HG03432 (cell line): ENCODE results near the gene DICER1.

ENCODE experiments used
- ATAC-seq: cut with Tn5 transposase; IDR thresholded peaks from one replicate; pipeline ENCODE4 v1.9.1; 2021; ENCODE audit warnings: mild to moderate bottlenecking, moderate library complexity; ENCODE audit not compliant: unreplicated experiment

Gene DICER1

DNA sequence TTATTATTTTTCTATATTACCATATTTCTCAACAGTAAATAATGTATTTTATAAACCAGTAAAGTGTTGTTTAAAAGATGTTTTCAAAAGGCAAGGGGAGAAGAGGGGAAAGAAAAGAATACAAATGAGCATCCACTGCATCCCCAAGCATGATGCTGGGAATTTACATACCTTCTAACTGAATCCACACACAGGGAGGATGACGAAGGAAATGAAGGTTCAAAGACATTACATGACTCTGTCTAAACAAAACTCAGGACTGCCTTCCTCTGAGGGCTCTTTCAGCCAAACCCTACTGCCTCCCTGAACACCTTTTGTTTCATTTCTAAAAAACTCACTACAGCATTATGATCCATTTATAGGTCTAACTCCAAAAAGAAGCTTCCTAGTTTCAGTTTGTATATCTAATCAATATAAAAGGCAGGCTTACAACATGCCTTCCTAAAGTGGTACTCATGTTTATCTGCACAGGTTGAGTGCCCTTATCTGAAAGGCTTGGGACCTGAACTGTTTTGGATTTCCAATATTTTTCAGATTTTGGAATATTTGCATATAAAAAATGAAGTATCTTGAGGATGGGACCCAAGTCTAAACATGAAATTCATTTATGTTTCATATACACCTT lies 30.3 kb downstream of the DICER1 start:
- ATAC-seq: no peak

DNA sequence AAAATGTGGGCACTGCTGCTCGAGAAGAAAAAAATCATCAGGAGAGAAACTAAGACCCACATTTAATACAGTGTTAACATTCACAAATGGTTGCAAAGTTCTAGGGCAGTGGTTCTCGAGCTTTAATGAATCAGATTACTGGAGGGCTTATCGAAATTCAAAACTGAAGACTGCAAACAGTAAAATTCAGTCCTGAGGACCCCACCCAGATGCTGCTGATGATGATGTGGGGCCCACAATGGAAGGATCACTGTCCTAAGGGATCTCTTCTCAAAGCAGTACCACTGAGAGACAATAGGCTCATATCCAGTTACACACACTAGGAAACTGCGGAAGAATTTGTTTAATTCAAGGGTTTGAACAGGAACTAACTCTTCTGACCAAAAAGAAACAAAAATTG lies 31.4 kb downstream of the DICER1 start:
- ATAC-seq: no peak

DNA sequence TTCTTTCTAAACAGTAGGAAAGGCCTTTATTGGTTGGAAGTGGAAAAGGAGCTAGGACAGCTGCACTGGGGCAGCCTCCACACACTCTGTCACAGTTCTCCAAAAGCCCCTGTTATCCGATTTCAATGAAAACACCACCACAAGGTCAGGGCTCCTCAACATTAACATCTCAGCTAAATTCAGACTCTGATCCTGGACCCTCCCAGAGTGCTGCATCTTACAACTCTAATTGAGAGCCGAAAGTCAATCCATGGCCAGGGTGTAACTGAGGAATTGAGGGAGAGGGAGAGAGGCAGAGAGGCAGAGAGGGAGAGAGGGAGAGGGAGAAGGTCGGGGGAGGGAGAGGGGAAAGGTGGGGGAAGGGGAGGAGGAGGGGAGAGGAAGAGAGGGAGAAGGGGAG lies 32.1 kb downstream of the DICER1 start:
- ATAC-seq: no peak

DNA sequence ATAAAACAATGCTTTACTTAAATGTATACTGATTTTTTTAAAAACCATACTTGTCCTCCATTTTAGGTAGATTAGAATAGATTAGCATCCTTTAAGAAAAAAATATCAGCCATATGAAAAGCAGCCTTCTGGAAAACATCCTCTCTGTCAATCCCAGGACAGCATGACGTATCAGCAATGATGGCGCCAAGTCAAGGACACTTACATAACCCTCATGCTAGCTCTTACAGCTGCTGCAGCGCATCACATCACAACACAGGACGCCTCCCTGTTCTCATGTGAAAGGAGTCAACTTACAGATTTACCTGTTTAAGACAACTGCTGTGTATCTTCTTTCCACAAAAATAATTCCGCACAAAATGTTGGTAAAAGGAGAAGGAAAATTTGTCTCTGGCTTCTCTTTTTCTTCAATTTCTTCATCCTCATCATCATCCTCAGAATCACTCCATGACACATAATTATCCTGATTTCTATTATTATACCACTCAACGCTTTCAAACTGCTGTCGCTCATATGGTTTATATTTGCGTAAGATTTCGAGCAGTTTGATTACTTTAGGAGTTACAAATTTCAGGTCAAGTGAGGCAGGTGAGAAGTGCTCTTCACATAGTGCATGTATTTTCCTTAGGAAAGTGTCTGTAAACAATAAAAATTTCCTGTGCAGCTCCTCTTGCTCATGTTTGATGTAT lies 33.3 kb downstream of the DICER1 start:
- no peak for ATAC-seq

DNA sequence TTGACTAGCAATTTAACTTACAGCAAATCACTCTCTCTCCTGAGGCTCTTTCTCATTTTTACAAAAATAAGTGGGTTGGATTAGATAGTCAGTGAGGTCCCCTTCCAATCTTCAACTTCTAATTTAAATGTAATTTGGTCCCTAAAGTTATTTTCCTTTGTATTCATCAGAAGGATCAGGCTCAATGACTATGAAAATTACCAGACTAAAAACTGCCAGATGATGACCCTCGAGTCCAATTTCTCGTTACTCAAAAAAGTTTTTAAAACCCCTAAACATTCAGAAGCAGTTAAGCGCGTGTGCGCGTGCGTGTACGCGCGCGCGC lies 34.7 kb downstream of the DICER1 start:
- no peak for ATAC-seq

DNA sequence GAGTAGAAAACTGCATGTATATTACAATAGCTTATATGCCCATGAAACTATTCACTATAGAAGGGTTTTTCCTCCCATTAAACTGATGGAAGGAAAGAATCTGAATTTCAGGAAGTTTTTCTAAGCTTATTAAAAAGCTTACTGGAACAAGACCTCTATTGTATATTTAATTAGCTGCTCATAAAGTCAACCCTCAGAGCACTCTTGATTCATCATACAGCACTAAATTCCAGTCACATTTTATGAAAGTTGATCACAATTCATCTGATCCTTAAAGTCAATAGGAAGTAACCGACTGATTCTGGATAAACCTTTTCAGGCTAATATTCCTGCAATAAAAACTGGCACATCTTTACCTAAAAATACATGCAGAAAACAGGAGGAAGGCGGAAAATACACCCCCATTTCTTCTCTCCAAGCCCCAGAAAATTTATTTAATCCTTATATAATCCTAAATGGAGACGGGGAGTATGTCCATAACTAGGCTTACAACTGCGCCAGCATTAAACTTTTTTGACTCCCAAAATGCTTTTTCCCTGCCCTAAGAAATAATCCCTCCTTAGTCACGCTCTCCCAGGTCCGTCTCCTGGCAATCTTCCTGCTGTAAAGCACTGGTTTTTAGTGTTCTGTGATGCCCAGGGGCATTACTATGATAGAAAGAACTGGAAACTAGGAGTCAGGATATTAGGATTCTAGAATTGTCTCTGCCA lies 35.3 kb downstream of the DICER1 start:
- no peak for ATAC-seq

DNA sequence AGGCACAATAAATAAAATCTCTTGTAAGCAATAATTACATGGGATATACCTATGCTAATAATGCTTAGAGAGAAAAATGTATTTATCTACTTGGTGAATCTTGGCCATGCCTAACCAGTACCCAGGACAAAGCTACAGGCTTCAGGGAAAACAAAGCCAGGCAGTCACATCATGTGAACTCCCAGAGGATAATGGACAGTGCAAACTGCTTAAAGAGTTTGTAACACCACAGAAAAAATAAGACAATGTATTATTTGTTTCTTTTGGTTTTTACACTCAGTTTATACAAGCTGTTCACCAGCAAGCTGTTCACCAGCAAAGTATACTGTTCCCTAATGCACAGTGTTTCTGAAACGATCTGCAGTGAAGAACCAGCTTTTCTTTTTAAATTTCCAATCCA lies 38.0 kb downstream of the DICER1 start:
- ATAC-seq: no peak

DNA sequence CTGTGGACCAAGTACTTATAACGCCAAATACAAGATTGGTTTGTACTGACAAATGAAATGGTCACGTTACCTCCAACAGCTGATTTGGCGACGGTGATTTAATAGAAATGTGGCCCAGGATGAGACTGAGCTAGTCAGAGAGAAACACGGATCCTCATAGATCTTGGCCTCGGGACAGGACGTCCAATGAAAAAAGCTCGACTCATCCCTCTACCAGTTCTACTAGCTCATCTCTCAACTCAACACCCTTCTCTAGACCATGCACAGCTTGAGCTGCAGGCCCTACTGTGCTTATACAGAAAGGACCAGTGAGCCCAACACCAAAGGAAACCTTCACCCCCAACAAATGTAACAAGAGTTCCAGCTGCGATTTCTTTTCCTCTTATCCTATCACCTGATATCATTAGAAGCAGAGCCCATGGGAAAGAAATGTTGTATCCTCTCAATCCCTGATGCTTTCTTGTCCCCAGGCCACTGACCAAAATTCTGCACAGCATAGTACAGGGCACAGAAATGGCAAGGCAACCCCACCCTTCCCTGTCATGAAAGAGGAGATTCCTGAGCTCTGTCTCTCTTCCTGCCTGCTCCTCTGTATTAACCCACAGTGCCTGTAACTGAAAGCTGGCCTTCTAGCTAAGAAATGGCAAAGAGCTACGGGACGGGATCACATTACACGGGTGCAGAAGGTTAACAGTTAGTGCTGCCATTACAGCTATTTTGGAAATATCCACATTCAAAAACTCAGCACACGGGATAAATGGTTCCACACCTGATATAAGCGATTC lies 39.2 kb downstream of the DICER1 start:
- no peak for ATAC-seq

DNA sequence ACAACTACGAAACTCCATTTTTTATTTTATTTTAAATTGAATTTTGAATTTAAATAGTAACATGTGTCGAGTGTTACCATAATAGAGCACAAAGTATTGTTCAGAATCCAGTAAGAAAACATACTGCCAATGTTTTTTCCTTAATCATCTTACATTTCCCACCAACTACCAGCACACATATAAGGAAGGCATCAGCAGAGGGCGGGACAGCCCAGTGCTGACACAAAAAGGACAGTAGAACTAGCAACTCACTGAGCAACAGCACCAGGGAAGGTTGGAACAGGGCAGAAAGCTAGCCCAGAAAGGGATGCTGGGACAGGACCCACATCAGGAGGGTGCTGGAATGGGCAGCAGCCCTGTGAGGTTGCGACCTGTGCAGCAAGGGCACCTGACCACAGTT lies 43.9 kb downstream of the DICER1 start:
- no peak for ATAC-seq

DNA sequence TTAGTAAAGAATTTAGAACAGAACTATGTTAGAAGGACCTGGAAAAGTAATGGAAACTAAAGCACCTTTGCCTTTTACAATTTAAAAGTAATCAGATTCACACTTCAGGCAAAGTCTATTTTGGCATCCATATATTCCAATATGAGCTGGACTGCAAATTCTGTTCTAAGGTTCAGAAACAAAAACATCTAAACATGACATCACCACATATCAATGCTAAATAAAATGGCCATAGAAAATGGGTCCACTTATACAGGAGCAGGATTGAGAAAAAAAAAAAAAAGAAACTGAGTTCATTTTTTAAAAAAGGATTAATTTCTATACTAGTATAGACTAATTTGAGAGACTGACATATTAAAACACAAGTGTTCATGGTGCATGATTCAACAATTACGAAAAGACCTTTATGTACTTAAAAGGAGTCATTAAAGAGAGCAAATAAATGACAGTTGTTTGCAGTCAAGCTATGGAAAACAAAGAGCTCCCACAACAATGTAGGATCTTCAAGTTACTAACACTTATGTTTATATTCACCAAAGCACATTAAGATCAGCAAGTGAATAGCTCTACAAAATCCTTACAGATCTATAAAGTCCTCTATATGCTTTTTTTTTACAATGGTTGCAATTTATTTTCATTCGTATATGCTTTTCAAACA lies 45.7 kb downstream of the DICER1 start:
- no peak for ATAC-seq

DNA sequence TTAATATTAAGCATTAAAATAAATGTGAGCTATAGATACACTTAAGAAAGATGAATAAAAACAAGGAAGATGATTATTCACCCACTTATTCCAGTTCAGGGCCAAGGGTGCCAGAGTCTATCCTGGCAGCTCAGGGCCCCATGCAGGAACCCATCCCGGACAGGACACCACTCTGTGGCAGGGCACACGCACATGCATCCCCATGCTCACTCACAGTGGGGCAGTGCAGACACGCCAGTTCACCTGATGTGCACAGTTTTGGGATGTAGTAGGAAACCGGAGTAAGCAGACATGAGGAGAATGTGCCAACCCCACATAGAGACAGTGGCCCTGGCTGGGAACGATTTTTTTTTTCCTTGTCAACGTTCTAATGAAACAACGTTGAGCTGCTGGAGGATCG lies 47.2 kb downstream of the DICER1 start:
- ATAC-seq: no peak

DNA sequence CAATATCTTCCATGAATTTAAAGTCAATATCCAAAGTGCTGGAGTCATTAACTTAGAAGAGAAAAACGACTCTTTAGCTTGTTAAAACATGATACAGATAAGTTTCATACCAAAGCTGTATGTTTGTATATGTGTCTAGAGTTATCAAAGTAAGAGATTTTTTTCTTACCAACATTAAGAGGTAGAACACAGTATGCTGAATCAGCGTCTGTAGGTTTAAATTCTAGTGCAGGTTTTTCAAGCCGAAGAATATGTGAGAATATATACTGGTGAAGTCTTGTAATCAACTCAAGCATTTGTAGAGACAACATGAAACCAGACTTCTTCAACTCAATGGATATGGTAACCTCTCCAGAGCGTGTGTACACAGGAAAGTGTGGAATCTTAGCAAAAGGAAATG lies 49.6 kb downstream of the DICER1 start:
- no peak for ATAC-seq

DNA sequence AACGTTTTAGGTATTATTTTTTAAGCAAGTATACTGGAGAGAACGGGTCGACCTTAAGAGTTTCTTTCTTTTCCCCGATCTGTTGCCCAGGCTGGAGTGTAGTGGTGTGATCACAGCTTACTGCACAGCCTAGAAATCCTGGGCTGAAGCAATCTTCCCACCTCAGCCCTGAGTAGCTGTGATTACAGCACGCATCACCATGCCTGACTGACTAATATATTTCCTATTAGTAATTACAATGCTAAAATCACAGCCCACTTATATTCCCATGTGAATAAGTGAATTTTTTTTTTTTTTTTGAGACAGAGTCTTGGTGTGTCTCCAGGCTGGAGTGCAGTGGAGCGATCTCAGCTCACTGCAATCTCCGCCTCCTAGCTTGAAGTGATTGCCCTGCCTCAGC lies 50.4 kb downstream of the DICER1 start:
- no peak for ATAC-seq

DNA sequence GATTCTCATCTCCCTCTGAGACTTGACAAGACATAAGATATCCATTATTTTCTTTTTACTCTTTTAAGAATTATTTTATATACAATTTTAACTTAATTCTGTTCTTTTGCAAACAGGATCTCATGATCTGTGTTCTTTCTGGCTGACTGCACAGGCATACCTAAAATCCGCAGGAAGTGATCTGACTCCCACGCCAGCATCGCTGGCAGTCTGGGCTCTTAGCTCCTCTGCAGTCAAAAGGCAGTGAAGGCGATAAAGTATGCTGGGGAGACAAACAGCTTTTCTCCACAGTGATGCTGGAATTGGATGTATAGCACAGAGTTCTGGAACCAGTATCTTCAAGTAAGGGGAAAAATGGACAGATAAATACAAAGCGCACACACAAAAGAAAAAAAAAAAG lies 52.4 kb downstream of the DICER1 start:
- no peak for ATAC-seq

DNA sequence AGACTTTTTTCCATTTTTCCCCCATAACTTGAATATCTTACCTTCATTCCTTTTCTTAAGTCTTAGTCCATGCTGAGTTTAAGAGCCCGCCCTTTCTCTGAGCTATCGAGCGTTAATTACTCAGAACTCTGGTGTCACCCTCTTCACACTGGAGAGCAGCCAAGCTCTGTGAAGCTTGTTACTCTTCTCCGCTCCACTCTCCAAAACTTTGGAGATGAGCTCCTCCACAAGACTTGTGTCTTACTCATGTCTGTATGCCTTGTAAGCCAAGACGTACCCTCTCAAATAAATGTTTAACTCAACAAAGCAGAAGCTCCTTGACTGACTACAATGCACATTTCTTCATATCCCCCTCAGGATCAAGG lies 54.7 kb downstream of the DICER1 start:
- no peak for ATAC-seq

DNA sequence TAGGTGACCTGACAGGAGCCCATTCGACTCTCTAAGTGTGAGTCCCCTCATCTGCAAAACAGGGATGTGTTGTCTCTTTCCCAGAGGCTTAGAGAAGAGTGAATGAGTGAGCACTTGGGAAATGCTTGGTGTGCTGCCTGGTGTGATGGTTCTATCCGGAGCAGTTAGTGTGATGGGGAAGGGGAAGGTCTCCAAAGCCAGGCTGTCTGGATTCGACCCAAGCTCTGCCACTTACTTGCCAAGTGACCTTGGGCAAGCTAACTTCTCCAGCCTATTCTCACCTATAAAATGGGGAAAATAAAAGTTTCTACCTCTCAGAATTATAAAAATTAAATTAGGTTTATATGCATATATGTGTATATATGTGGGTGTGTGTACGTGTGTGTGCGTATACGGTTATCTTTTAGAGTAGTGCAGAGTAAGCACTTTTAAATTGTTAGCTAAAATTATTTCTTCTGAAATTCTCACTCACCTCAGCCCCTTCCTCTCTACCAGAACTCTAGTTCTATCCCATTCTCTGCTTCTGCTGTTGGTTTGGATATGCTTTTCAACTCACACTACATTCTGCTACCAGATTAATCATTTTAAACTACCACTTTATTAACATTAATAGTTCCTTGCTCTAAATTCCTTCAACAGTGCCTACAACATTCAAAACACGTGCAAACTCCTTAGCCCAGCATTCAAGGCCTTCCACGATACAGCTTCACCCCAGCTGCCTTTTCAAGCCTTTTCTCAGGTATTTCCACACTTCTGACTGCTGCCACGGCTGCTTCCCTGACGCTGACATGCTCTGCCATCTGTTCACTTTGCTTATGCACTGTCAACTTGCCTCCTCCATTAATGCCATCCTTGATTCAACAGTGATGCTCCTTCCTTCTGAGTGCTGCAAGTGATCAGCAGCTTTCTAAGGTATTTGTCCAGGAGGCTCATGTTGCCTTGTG lies 55.3 kb downstream of the DICER1 start:
- ATAC-seq: no peak

DNA sequence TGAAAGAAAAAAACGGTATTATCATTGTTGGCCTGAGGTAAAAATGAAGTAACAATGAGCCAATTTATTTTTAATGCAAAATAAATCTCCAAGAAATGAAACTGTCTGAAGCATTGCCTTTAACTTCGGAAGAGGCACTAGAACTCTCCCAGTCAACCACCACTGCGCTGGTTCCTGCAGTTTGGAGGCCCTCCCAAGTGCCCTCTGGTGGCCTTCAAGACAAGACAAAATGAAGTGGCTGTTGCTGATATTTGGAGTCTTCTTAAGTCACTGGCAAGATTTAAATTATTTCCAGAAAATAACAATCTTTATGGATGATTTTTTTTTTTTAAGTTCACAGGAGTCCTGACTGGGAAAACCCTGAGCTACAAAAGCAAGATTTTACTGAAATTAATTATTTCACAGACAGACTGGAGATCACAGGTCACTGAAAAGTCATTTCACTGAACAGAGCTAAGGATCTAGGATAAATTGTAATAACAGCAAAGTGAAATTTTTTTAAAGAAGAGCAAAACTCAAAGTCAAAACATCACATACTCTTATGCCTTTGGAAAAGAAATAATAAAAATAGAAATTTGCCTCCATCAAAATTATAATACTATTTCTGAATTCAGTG lies 58.2 kb downstream of the DICER1 start:
- no peak for ATAC-seq

DNA sequence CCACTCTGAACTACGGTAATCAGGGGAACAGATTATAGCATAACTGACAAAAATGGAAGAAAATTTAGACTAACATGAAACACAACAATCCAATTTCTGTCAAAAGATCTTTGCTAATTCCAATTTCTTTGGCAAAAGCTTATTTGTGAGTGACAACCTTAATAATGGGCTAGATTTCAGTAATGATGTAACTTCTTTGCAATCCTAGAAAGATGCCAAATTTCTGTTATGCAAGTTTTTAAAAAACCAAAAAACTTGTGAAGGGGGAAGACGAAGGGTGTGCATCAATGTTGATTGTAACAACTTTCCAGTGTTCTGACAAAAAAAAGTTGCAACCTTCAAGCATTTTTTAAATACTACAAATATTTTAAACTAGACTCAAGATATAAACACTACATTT lies 59.9 kb downstream of the DICER1 start:
- no peak for ATAC-seq

DNA sequence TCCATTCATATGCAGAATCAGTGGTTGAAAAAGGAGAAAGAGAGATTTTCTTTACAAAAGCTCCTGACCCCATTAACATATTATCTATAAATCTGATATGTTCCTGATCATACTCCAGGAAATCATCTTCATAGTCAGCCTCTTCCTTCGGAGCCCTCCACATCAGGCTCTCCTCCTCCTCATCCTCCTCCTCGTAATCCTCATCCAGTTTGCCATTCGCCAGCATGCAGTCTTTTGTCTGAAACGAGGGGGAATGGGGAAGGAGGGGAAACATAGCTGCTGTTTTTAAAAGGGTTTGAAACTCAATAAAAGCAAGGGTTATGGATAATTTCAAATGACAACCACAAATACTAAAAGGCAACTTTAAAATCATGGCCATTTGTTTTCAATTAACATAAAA lies 60.9 kb downstream of the DICER1 start:
- no peak for ATAC-seq

DNA sequence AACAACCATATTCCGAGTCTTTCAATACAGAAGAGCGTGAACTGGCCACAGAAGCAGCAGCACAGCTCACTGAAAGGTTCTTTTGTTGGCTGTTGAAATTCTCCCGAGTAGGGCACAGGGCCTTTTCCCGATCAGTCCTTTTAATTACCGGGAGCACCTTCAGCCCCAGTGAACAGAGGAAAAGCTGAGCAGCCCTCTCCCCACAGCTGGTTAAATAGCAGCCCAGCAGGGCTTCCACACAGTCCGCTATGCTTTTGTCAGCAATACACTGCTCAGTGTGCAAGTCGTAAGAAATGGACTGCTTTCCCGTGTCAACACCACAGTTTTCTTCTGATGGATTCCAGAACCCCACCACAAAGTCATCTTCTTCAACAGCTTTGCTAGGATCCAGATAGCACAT lies 61.3 kb downstream of the DICER1 start:
- no peak for ATAC-seq
